Stomach (tissue), 9 donors: Measurements from ENCODE around the gene GABRB2. TPM values are rescaled to one million over a fixed set of nuclear protein-coding genes. Genes with fewer than 3 reads are reported as not detected.
A peak's percentile ranks its signal among the peaks of the same experiment; 100 is the strongest.

ENCODE experiments used
- DNase-seq, 2 donors: peaks; one replicate each; pipeline versions ENCODE4 v3.0.0 to v3.0.0-alpha.2; 2013 to 2019
- H3K27ac ChIP-seq, 5 donors: fragments of 200-600 bp in 4 of 5; sonication (generic) in 4 of 5; one replicate each; pipeline ENCODE4 v1.5.1; 2013 to 2019; ENCODE audit warnings: mild to moderate bottlenecking in 1 of 5, moderate library complexity in 1 of 5
- H3K27me3 ChIP-seq, 3 donors: fragments of 200-600 bp; sonication (generic); one replicate each; pipeline ENCODE4 v1.5.1; 2017 to 2019; ENCODE audit warnings: mixed run types in 1 of 3
- H3K36me3 ChIP-seq, 4 donors: fragments of 200-600 bp; sonication (generic); 1 replicate in 3 of 4; 2 replicates in 1 of 4; pipeline ENCODE4 v1.5.1; 2016 to 2019
- H3K4me1 ChIP-seq, 4 donors: fragments of 200-600 bp; sonication (generic); one replicate each; pipeline ENCODE4 v1.5.1; 2016 to 2019
- H3K4me3 ChIP-seq, 4 donors: fragments of 200-600 bp; sonication (generic) in 3 of 4; one replicate each; pipeline ENCODE4 v1.5.1; 2016 to 2019; ENCODE audit warnings: mild to moderate bottlenecking in 1 of 4
- H3K9me3 ChIP-seq, 4 donors: fragments of 200-600 bp; sonication (generic); one replicate each; pipeline ENCODE4 v1.5.1; 2016 to 2019
- EP300 ChIP-seq: sonication (generic); formaldehyde crosslinking; IDR thresholded peaks from one replicate; pipeline ENCODE4 v1.6.1; 2017; ENCODE audit warnings: antibody characterized with exemption
- POLR2A ChIP-seq, 4 donors: fragments of 450-650 bp; IDR thresholded peaks; one replicate each; pipeline ENCODE4 v1.6.1; 2016; ENCODE audit warnings: antibody characterized with exemption in 4 of 4, control low read depth in 2 of 4, mild to moderate bottlenecking in 1 of 4, moderate library complexity in 1 of 4
- POLR2AphosphoS5 ChIP-seq, 3 donors: sonication (generic); formaldehyde crosslinking; IDR thresholded peaks; one replicate each; pipeline ENCODE4 v1.6.1; 2016; ENCODE audit warnings: antibody characterized with exemption in 3 of 3
- WGBS, 5 donors: extraction: QIAGEN DNeasy Blood & Tissue Kit in 3 of 5; methylation state at CpG; one replicate each; pipeline versions ENCODE4 v1.1.5 to v1.1.7; 2013 to 2018; 5-methylcytosine and 5-hydroxymethylcytosine counted together
- intact Hi-C: fragments of 100-400 bp; cut with DNase I; formaldehyde crosslinking; loops from one replicate; pipeline ENCODE4 v1.15.1; 2023; ENCODE audit warnings: low total_unique reads
- polyA plus RNA-seq, 3 donors: library from polyadenylated mRNA; stranded (reverse); fragments of 200-250 nt; gene quantifications; one replicate each; pipeline ENCODE4 v1.2.3, GENCODE V29; 2013
- total RNA-seq, 5 donors: library from RNA; depleted of rRNA; stranded (reverse); fragments of >200 nt; gene quantifications; one replicate each; pipeline versions ENCODE4 v1.1.0 to v1.2.3, GENCODE V29; 2014 to 2016
- TF ChIP-seq, protein P1 (sequence below), 7 experiments: fragments of 450-650 bp in 4 of 7; fragments of 200-600 bp in 3 of 7; sonication (generic) in 3 of 7; IDR thresholded peaks; one replicate each; pipeline ENCODE4 v1.5.1; 2016 to 2019; ENCODE audit warnings: antibody characterized with exemption in 7 of 7, control low read depth in 2 of 7, mild to moderate bottlenecking in 1 of 7
- donor health status: healthy with polysubstance abuse.
- donor health status: Bipolar disorder and iron deficiency.
- donor health status: healthy.

GABRB2 gene
- total and polyA plus RNA-seq, 8 donors = 0.06 to 2.7 (median 0.14) TPM; not detected in 3

DNA sequence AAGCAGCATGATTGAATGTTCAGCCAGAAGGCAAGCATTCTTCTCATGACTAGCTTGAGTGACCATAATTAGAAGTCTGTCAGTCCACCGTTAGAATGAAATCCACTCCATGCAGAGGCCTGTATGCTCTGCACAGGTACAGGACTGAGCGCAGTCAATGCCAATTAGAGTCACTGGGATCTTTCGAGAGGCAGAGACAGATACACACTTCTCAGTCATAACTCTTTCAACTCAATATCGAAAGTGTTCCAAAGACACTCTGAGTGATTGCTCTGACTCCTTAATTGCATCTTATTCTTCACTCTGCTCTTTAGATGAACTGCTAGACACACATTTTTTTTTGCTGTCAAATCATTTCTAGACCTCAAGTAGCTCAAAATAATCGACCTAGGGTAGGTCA, 203.6 kb downstream of the GABRB2 start:
- H3K27ac ChIP-seq = no peak overlapping the region
- TF ChIP-seq POLR2AphosphoS5 (IDR thresholded peaks at IDR 0.05) (no peak), POLR2A (IDR thresholded peaks at IDR 0.05) (no peak), EP300 (no peak)
- TF ChIP-seq, protein P1, sequence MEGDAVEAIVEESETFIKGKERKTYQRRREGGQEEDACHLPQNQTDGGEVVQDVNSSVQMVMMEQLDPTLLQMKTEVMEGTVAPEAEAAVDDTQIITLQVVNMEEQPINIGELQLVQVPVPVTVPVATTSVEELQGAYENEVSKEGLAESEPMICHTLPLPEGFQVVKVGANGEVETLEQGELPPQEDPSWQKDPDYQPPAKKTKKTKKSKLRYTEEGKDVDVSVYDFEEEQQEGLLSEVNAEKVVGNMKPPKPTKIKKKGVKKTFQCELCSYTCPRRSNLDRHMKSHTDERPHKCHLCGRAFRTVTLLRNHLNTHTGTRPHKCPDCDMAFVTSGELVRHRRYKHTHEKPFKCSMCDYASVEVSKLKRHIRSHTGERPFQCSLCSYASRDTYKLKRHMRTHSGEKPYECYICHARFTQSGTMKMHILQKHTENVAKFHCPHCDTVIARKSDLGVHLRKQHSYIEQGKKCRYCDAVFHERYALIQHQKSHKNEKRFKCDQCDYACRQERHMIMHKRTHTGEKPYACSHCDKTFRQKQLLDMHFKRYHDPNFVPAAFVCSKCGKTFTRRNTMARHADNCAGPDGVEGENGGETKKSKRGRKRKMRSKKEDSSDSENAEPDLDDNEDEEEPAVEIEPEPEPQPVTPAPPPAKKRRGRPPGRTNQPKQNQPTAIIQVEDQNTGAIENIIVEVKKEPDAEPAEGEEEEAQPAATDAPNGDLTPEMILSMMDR (IDR thresholded peaks at IDR 0.05) = no peak
- H3K27me3 ChIP-seq = no peaks in the 10 kb centered on the region
- intact Hi-C loops = no loop called here
- peaks cover 0 to 15% (median 6%) of the 10 kb centered on the region in 4 donors for H3K4me1 ChIP-seq
- no peaks in the 10 kb centered on the region for H3K9me3 ChIP-seq
- DNase-seq = no peak
- H3K4me3 ChIP-seq = no peak overlapping the region
- H3K36me3 ChIP-seq = no peaks in the 10 kb centered on the region
- WGBS, 5 donors = 73 to 80% (median 78%) methylated on average over 5 of the region's 5 CpGs

DNA sequence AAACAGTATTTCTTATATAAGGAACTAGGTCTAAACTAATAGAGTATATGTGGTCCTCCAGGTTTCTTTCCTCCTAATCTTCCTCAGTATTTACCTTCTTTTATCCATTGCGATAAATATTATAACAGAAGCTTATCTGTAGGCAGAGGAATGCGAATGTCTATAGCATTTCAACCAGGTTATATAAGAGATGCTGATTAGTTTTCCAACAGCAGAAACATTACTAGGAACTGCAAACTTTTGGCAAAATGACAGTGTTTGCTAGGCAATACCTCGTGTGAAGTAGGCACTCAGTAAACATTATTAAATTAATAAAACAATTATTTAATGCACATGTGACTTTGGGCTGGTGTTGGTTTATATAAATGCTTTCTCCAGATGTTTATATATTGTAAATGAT, 206.5 kb downstream of the GABRB2 start:
- 14 to 40% (median 22%) methylated on average over 3 of the region's 3 CpGs for WGBS, 5 donors
- H3K4me1 ChIP-seq = peaks cover 0 to 15% (median 6%) of the 10 kb centered on the region in 4 donors

DNA sequence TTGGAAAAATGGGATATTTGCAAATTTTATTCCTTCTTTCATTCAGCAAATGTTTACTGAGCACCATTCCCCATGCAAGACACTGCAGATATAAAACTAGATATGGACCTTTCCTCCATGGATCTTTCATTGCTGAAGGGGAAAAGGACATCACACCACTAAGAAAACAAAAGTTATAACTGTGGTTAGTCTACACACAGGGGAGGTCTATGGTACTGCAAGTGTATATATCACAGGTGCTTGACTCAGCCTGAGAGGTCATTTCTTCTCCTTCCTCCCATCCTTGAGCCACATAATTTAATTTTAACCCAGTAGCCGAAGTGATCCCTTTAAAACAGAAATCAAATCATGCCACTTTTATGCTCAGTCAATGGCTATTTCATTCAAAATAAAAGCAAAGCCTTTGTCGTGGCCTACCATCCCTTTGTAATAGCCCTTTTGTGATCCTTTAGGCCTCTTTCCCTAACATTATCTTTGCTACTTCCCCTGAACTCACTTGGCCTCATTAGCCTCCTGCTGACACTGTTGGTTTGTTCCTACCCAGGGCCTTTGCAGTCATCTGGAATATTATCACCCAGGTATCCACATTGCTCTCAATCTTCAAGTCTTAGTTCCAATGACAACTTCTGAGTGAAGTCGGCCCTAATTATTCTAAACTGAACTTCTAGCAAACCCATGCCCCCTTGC, 213.2 kb downstream of the GABRB2 start:
- TF ChIP-seq, protein P1 (IDR thresholded peaks at IDR 0.05) = no peak
- no peak for TF ChIP-seq POLR2AphosphoS5 (IDR thresholded peaks at IDR 0.05)
- no peaks in the 10 kb centered on the region for H3K36me3 ChIP-seq
- H3K9me3 ChIP-seq = no peaks in the 10 kb centered on the region
- H3K27ac ChIP-seq = no peak overlapping the region
- no peak overlapping the region for H3K4me3 ChIP-seq
- 78 to 83% (median 81%) methylated on average over 3 of the region's 3 CpGs for WGBS, 5 donors
- H3K27me3 ChIP-seq = no peaks in the 10 kb centered on the region
- intact Hi-C loops = no loop called here
- H3K4me1 ChIP-seq = no peaks in the 10 kb centered on the region
- DNase-seq = no peak

More for the DNA sequence above, 206.5 kb downstream of the GABRB2 start:
- Histone ChIP-seq H3K9me3 (no peaks in the 10 kb centered on the region), H3K27ac (no peak overlapping the region), H3K27me3 (no peaks in the 10 kb centered on the region), H3K36me3 (no peaks in the 10 kb centered on the region), H3K4me3 (no peak overlapping the region)
- peak in 1 of 2 donors; percentile 12 for DNase-seq
- TF ChIP-seq, protein P1 (IDR thresholded peaks at IDR 0.05) = no peak
- TF ChIP-seq POLR2AphosphoS5 (IDR thresholded peaks at IDR 0.05) = peak in 1 of 3 donors; percentile 69
- no peak for TF ChIP-seq POLR2A (IDR thresholded peaks at IDR 0.05)
- no peak for TF ChIP-seq EP300
- intact Hi-C loops = no loop called here

DNA sequence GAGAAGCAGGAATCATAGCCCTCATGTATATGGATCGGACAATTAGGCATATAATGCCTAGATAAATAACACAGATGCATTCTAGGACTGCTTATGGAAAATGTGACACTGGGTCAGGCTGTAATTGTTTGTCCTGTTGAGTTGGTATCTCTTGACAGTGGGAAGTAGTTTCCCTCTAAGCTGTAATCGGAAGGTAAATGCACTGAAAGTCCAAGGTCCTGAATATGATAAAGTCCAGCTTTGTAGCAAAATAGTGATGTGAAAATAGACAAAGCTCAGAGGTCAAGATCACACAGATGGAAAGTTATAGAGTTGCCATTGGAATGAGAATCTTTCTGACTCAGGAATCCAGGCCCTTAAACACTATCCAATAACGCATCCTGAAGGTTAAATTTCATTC, 214.2 kb downstream of the GABRB2 start:
- Histone ChIP-seq H3K4me3 (no peak overlapping the region), H3K36me3 (no peaks in the 10 kb centered on the region), H3K27me3 (no peaks in the 10 kb centered on the region), H3K9me3 (no peaks in the 10 kb centered on the region), H3K27ac (no peak overlapping the region), H3K4me1 (no peaks in the 10 kb centered on the region)
- intact Hi-C loops = no loop called here
- 76 to 84% (median 82%) methylated on average over 3 of the region's 3 CpGs for WGBS, 5 donors
- DNase-seq = peak in 1 of 2 donors; percentile 3
- TF ChIP-seq EP300 = no peak
- TF ChIP-seq, protein P1 (IDR thresholded peaks at IDR 0.05) = no peak
- TF ChIP-seq POLR2A (IDR thresholded peaks at IDR 0.05) = no peak
- TF ChIP-seq POLR2AphosphoS5 (IDR thresholded peaks at IDR 0.05) = no peak
